Endothelial cell of umbilical vein (primary cell): ENCODE results near the gene NXT1. TPM values are rescaled to one million over a fixed set of nuclear protein-coding genes. Genes with fewer than 3 reads are reported as not detected.

ENCODE experiments used
- BruUV-seq: library from RNA; stranded (reverse); fragments of 400-500 nt; replicated peaks from 2 replicates; lab custom pipeline; 2021; lab: Mats Ljungman, UMichigan
- CTCF ChIA-PET: fragments of 300-600, 350-600 bp; sonication (Branson Sonifier 250); formaldehyde crosslinking; loops from one replicate; lab custom pipeline; 2021; ENCODE audit warnings: antibody characterized with exemption, inconsistent platforms; lab: Charles Lee
- POLR2A ChIA-PET: fragments of 300-600, 350-600 bp; sonication (Branson Sonifier 250); formaldehyde crosslinking; loops from one replicate; lab custom pipeline; 2021; ENCODE audit warnings: antibody characterized with exemption, inconsistent platforms; lab: Charles Lee
- DNase-seq: peaks from one replicate; pipeline ENCODE4 v3.0.0-alpha.2; 2011; ENCODE audit warnings: low read depth, low spot score
- FAIRE-seq: peaks from 2 replicates; lab custom pipeline; 2011; peaks lifted over from hg19 to GRCh38; lab: Jason Lieb, UNC
- H2AFZ ChIP-seq: 2 replicates; pipeline ENCODE4 v1.6.0; 2012; ENCODE audit warnings: low read depth, low read length, control low read depth, inconsistent platforms
- H3K27ac ChIP-seq: 2 replicates; pipeline ENCODE4 v1.5.1; 2011; ENCODE audit warnings: low read depth, mild to moderate bottlenecking, control low read depth, low read length, moderate library complexity; ENCODE audit not compliant: insufficient read depth
- H3K27me3 ChIP-seq, 2 experiments: 2 replicates each; pipeline versions ENCODE4 v1.6.0 to v1.6.1; 2011; ENCODE audit warnings: low read length in 2 of 2, mixed read lengths in 1 of 2; ENCODE audit not compliant: control insufficient read depth in 2 of 2, insufficient read depth in 2 of 2
- H3K36me3 ChIP-seq, 2 experiments: 2 replicates in 1 of 2; 3 replicates in 1 of 2; pipeline ENCODE4 v1.5.1; 2011; ENCODE audit warnings: low read length in 2 of 2, mild to moderate bottlenecking in 1 of 2, moderate library complexity in 1 of 2; ENCODE audit not compliant: control insufficient read depth in 2 of 2, insufficient read depth in 2 of 2; ENCODE audit errors: extremely low read depth in 1 of 2
- H3K4me1 ChIP-seq: 3 replicates; pipeline ENCODE4 v1.5.1; 2011; ENCODE audit warnings: mild to moderate bottlenecking, low read length; ENCODE audit not compliant: control insufficient read depth, insufficient read depth; ENCODE audit errors: extremely low read depth
- H3K4me2 ChIP-seq: 2 replicates; pipeline ENCODE4 v1.6.1; 2011; ENCODE audit warnings: low read length, control low read depth, mixed read lengths; ENCODE audit not compliant: insufficient read depth
- H3K4me3 ChIP-seq, 3 experiments: fragments of 200-600 bp in 1 of 3; sonication (generic), shearing (Covaris generic) in 1 of 3; replicated peaks in 1 of 3; 2 replicates each; pipeline ENCODE4 v1.5.1; 2011 to 2016; ENCODE audit warnings: control low read depth in 3 of 3, low read length in 3 of 3, mild to moderate bottlenecking in 2 of 3, inconsistent platforms in 1 of 3, low read depth in 1 of 3, moderate library complexity in 1 of 3; ENCODE audit not compliant: insufficient read depth in 1 of 3
- H3K79me2 ChIP-seq: 2 replicates; pipeline ENCODE4 v1.6.0; 2012; ENCODE audit warnings: low read length, inconsistent platforms; ENCODE audit not compliant: control insufficient read depth, insufficient read depth
- H3K9ac ChIP-seq: replicated peaks from 2 replicates; pipeline ENCODE3; 2011; ENCODE audit warnings: low read length, control low read depth; ENCODE audit not compliant: insufficient read depth; ENCODE audit errors: extremely low read depth
- H3K9me1 ChIP-seq: replicated peaks from 3 replicates; pipeline ENCODE4 v1.6.0; 2011; ENCODE audit warnings: mild to moderate bottlenecking, low read length; ENCODE audit not compliant: control insufficient read depth, insufficient read depth; ENCODE audit errors: extremely low read depth
- H3K9me3 ChIP-seq: replicated peaks from 2 replicates; pipeline ENCODE4 v1.5.1; 2012; ENCODE audit warnings: low read length, inconsistent platforms; ENCODE audit not compliant: control insufficient read depth, insufficient read depth
- H4K20me1 ChIP-seq: replicated peaks from 2 replicates; pipeline ENCODE3; 2011; ENCODE audit warnings: mild to moderate bottlenecking, low read length; ENCODE audit not compliant: control insufficient read depth, insufficient read depth; ENCODE audit errors: extremely low read depth
- CTCF ChIP-seq, 2 donors: IDR thresholded peaks; 1 replicate in 1 of 2; 2 replicates in 1 of 2; pipeline ENCODE4 v1.5.1; 2011; ENCODE audit warnings: low read length in 2 of 2, mild to moderate bottlenecking in 2 of 2, moderate library complexity in 2 of 2, control low read depth in 1 of 2, inconsistent platforms in 1 of 2, low read depth in 1 of 2; ENCODE audit not compliant: insufficient read depth in 1 of 2; ENCODE audit errors: extremely low read depth in 1 of 2
- EZH2 ChIP-seq: IDR thresholded peaks from 2 replicates; pipeline ENCODE4 v1.6.1; 2012; ENCODE audit warnings: borderline replicate concordance, low read depth, mild to moderate bottlenecking, moderate library complexity, low read length, inconsistent platforms; ENCODE audit not compliant: severe bottlenecking
- FOS ChIP-seq: IDR thresholded peaks from 2 replicates; pipeline ENCODE4 v1.6.1; 2011; ENCODE audit warnings: mild to moderate bottlenecking, low read length, moderate library complexity, borderline replicate concordance; ENCODE audit not compliant: insufficient read depth
- GATA2 ChIP-seq: IDR thresholded peaks from 2 replicates; pipeline ENCODE4 v1.7.0; 2011; ENCODE audit warnings: low read depth, mild to moderate bottlenecking, moderate library complexity, mixed read lengths, low read length; ENCODE audit not compliant: insufficient read length, insufficient read depth
- JUN ChIP-seq: IDR thresholded peaks from 2 replicates; pipeline ENCODE4 v1.6.1; 2011; ENCODE audit warnings: borderline replicate concordance, low read depth; ENCODE audit not compliant: insufficient read length, insufficient read depth
- MYC ChIP-seq: IDR thresholded peaks from one replicate; pipeline ENCODE4 v1.6.1; 2011; ENCODE audit warnings: mild to moderate bottlenecking, low read depth, low read length
- POLR2A ChIP-seq: IDR thresholded peaks from 2 replicates; pipeline ENCODE4 v1.6.1; 2012; ENCODE audit warnings: low read depth, mild to moderate bottlenecking, control low read depth, low read length
- POLR2AphosphoS5 ChIP-seq: IDR thresholded peaks from 2 replicates; pipeline ENCODE4 v1.6.1; 2012; ENCODE audit warnings: low read depth, mild to moderate bottlenecking, control low read depth, low read length, moderate library complexity; ENCODE audit not compliant: insufficient read depth
- dilution Hi-C: fragments of 300-500 bp; cut with MboI; formaldehyde crosslinking; loops from one replicate; pipeline ENCODE4 v1.15.0; 2019; ENCODE audit warnings: low sequenced_read_pairs; ENCODE audit not compliant: extremely low pct_ligation_motif_present
- intact Hi-C: fragments of 100-400 bp; cut with micrococcal nuclease; formaldehyde crosslinking; loops from one replicate; pipeline ENCODE4 v1.10.0; 2022
- polyA plus RNA-seq, 4 experiments: library from polyadenylated mRNA; depleted of rRNA in 3 of 4; stranded (reverse) in 3 of 4; unstranded in 1 of 4; fragments of >200 nt; gene quantifications; 2 replicates each; pipeline versions ENCODE4 v1.2.1 to v1.2.3, GENCODE V29; 2011 to 2012; ENCODE audit warnings: missing spikeins in 1 of 4
- total RNA-seq: library from RNA; stranded (reverse); gene quantifications from 2 replicates; pipeline ENCODE4 v1.2.3, GENCODE V29; 2021
- TF ChIP-seq, protein P1 (sequence below): IDR thresholded peaks from 2 replicates; pipeline ENCODE4 v1.6.1; 2011; ENCODE audit not compliant: insufficient read depth, insufficient read length

NXT1 gene
- total and polyA plus RNA-seq, 2 donors (not counting 3 experiments of a cell fraction or from before 2014, with no cell fraction given), result 27.1 to 39.2 TPM

- ChIA-PET CTCF (interaction anchor here (1.0 to 2.6 kb wide), 5 partner anchors 10 to 50 kb away, joined by 3 to 10 read pairs (median 3); partner anchors contain the start of gene NAPB), POLR2A (no interaction called here)
- Histone ChIP-seq H3K79me2 (peaks cover 2% of the 10 kb centered on the region), H3K4me3 (no peak overlapping the region), H3K27ac (no peak overlapping the region), H3K9me1 (no peaks in the 10 kb centered on the region), H2AFZ (no peak overlapping the region), H3K4me1 (peaks cover 3% of the 10 kb centered on the region), H3K27me3 (no peaks in the 10 kb centered on the region), H4K20me1 (no peaks in the 10 kb centered on the region), H3K9me3 (no peaks in the 10 kb centered on the region), H3K4me2 (no peak overlapping the region), H3K36me3 (peaks cover 0 to 2% of the 10 kb centered on the region in 2 experiments), H3K9ac (no peak overlapping the region)
- DNase-seq (no peak), FAIRE-seq (no peak)
- dilution Hi-C loops, result no loop called here
- no peak for TF ChIP-seq POLR2AphosphoS5
- no peak for TF ChIP-seq CTCF (IDR thresholded peaks at IDR 0.05; ENCODE audit: extremely low read depth in 1 of 2, insufficient read depth in 1 of 2, low read depth in 1 of 2, low read length in 2 of 2)
- TF ChIP-seq FOS, result no peak
- TF ChIP-seq POLR2A, result no peak
- TF ChIP-seq JUN, result no peak
- TF ChIP-seq EZH2, result no peak
- TF ChIP-seq, protein P1, sequence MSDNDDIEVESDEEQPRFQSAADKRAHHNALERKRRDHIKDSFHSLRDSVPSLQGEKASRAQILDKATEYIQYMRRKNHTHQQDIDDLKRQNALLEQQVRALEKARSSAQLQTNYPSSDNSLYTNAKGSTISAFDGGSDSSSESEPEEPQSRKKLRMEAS, result no peak
- no peak for TF ChIP-seq GATA2
- TF ChIP-seq MYC, result no peak
- BruUV-seq, result no TSS peak
- intact Hi-C loops, result no loop called here
These were observed 36.5 kb downstream of the NXT1 start for GRCh38 chr20:23387118-23387443.
